K562 (cell line): Measurements from ENCODE around the gene VAPB. TPM values are rescaled to one million over a fixed set of nuclear protein-coding genes. Genes with fewer than 3 reads are reported as not detected.

ENCODE experiments used
- ATAC-seq: fragments of 200-7000 bp; cut with Tn5 transposase; 3 replicates; pipeline ENCODE4 v1.9.1; 2020; ENCODE audit warnings: moderate library complexity
- BruUV-seq: library from RNA; stranded (reverse); fragments of 400-500 nt; replicated peaks from 2 replicates; lab custom pipeline; 2021; lab: Mats Ljungman, UMichigan
- CTCF ChIA-PET: fragments of 300-600 bp; formaldehyde crosslinking; extraction: SDS; loops from one replicate; lab custom pipeline; 2021; ENCODE audit warnings: low intra/inter-chr PET ratio; lab: Yijun Ruan, JAX
- POLR2A ChIA-PET: fragments of 300-600, 350-650 bp; sonication (Branson Sonifier 250); formaldehyde crosslinking; extraction: SDS; loops from one replicate; lab custom pipeline; 2021; ENCODE audit warnings: antibody characterized with exemption, inconsistent platforms; lab: Yijun Ruan, JAX
- DNase-seq, 4 experiments: peaks; one replicate each; pipeline versions ENCODE4 v3.0.0 to v3.0.0-alpha.2; 2011 to 2018; ENCODE audit warnings: low spot score in 3 of 4, mixed read lengths in 3 of 4; ENCODE audit errors: extremely low read depth in 1 of 4
- FAIRE-seq: peaks from 2 replicates; lab custom pipeline; 2011; peaks lifted over from hg19 to GRCh38; lab: Jason Lieb, UNC
- H2AFZ ChIP-seq: 2 replicates; pipeline ENCODE4 v1.6.0; 2011; ENCODE audit warnings: low read depth, low read length, control low read depth, inconsistent platforms
- H3K27ac ChIP-seq: fragments of 200-600 bp; 3 replicates; pipeline ENCODE4 v1.8.0; 2011; ENCODE audit warnings: low read depth, mild to moderate bottlenecking, control low read depth, inconsistent platforms, low read length, moderate library complexity, mixed read lengths; ENCODE audit errors: extremely low read depth
- H3K27me3 ChIP-seq, 2 experiments: fragments of 300-600 bp in 1 of 2; 2 replicates in 1 of 2; 3 replicates in 1 of 2; pipeline versions ENCODE4 v1.6.0 to v1.8.0; 2011; ENCODE audit warnings: inconsistent platforms in 2 of 2, low read length in 2 of 2, mild to moderate bottlenecking in 1 of 2, mixed read lengths in 1 of 2, moderate library complexity in 1 of 2; ENCODE audit not compliant: control insufficient read depth in 2 of 2, insufficient read depth in 2 of 2
- H3K36me3 ChIP-seq: fragments of 300-600 bp; 3 replicates; pipeline ENCODE4 v1.8.0; 2011; ENCODE audit warnings: mild to moderate bottlenecking, low read length, inconsistent platforms; ENCODE audit not compliant: control insufficient read depth, insufficient read depth
- H3K4me1 ChIP-seq, 2 experiments: fragments of 200-600 bp in 1 of 2; replicated peaks in 1 of 2; 2 replicates in 1 of 2; 3 replicates in 1 of 2; pipeline versions ENCODE4 v1.5.1 to v1.8.0; 2011; ENCODE audit warnings: inconsistent platforms in 2 of 2, low read length in 2 of 2, mild to moderate bottlenecking in 1 of 2, mixed read lengths in 1 of 2, moderate library complexity in 1 of 2; ENCODE audit not compliant: control insufficient read depth in 2 of 2, insufficient read depth in 2 of 2
- H3K4me2 ChIP-seq: 2 replicates; pipeline ENCODE4 v1.6.1; 2011; ENCODE audit warnings: low read length, control low read depth, inconsistent platforms, mixed read lengths; ENCODE audit not compliant: insufficient read depth
- H3K4me3 ChIP-seq: fragments of 200-600 bp; sonication (generic), shearing (Covaris generic); 2 replicates; pipeline ENCODE4 v1.5.1; 2016; ENCODE audit warnings: control low read depth, inconsistent platforms
- H3K79me2 ChIP-seq: fragments of 200-600 bp; 3 replicates; pipeline ENCODE4 v1.8.0; 2011; ENCODE audit warnings: low read length, inconsistent platforms; ENCODE audit not compliant: control insufficient read depth, insufficient read depth
- H3K9ac ChIP-seq, 2 experiments: 2 replicates each; pipeline versions ENCODE4 v1.6.0 to v1.6.1; 2011; ENCODE audit warnings: low read depth in 2 of 2, low read length in 2 of 2, control low read depth in 1 of 2, inconsistent platforms in 1 of 2, mild to moderate bottlenecking in 1 of 2, mixed read lengths in 1 of 2; ENCODE audit not compliant: insufficient read depth in 1 of 2
- H3K9me1 ChIP-seq: one replicate; pipeline ENCODE4 v1.6.0; 2011; ENCODE audit warnings: inconsistent platforms, mild to moderate bottlenecking, low read length, moderate library complexity; ENCODE audit not compliant: control insufficient read depth, insufficient read depth
- H3K9me3 ChIP-seq: replicated peaks from 2 replicates; pipeline ENCODE4 v1.5.1; 2011; ENCODE audit warnings: low read depth, low read length, inconsistent platforms; ENCODE audit not compliant: control insufficient read depth, insufficient read depth
- H4K20me1 ChIP-seq: replicated peaks from 2 replicates; pipeline ENCODE4 v1.6.1; 2011; ENCODE audit warnings: low read length, inconsistent platforms, mixed read lengths; ENCODE audit not compliant: control insufficient read depth, insufficient read depth
- ATF3 ChIP-seq, 2 experiments: fragments of 450-650 bp in 1 of 2; sonication (generic) in 1 of 2; formaldehyde crosslinking in 1 of 2; IDR thresholded peaks in 1 of 2; conservative IDR thresholded peaks in 1 of 2; 2 replicates each; pipeline versions ENCODE4 v1.6.1 to v1.8.1; 2016 to 2023; ENCODE audit warnings: mild to moderate bottlenecking in 2 of 2, moderate library complexity in 2 of 2, inconsistent platforms in 1 of 2, missing genetic modification reagents in 1 of 2
- BMI1 ChIP-seq: fragments of 150-350 bp; IDR thresholded peaks from 2 replicates; pipeline ENCODE4 v1.6.1; 2014; ENCODE audit warnings: low read length
- BRD9 ChIP-seq: fragments of 450-650 bp; IDR thresholded peaks from 2 replicates; pipeline ENCODE4 v1.6.1; 2018; ENCODE audit warnings: low read depth; ENCODE audit not compliant: partially characterized antibody
- CBX2 ChIP-seq: fragments of 200-600 bp; sonication (generic); IDR thresholded peaks from one replicate; pipeline ENCODE4 v1.6.1; 2012; ENCODE audit warnings: mild to moderate bottlenecking, low read length, inconsistent platforms; ENCODE audit not compliant: insufficient read depth, poor library complexity, severe bottlenecking
- E2F1 ChIP-seq: sonication (generic); formaldehyde crosslinking; IDR thresholded peaks from 2 replicates; pipeline ENCODE4 v1.8.1; 2023; ENCODE audit warnings: mild to moderate bottlenecking, missing genetic modification reagents, moderate library complexity
- ESRRA ChIP-seq: fragments of 450-650 bp; IDR thresholded peaks from 2 replicates; pipeline ENCODE4 v1.6.1; 2014; ENCODE audit warnings: low read depth, mild to moderate bottlenecking, moderate library complexity, borderline replicate concordance
- FOXP1 ChIP-seq: sonication (generic); formaldehyde crosslinking; IDR thresholded peaks from 2 replicates; pipeline ENCODE4 v1.8.0; 2022; ENCODE audit warnings: mild to moderate bottlenecking, missing genetic modification reagents
- GTF3C2 ChIP-seq: IDR thresholded peaks from 3 replicates; pipeline ENCODE4 v1.6.1; 2011; ENCODE audit warnings: borderline replicate concordance, mild to moderate bottlenecking, moderate library complexity; ENCODE audit not compliant: insufficient read length; ENCODE audit errors: extremely low read depth
- NFATC3 ChIP-seq: fragments of 450-650 bp; IDR thresholded peaks from 2 replicates; pipeline ENCODE4 v1.6.1; 2017; ENCODE audit warnings: mild to moderate bottlenecking
- PRPF4 ChIP-seq: fragments of 200-400 bp; formaldehyde crosslinking; IDR thresholded peaks from one replicate; pipeline ENCODE4 v1.6.1; 2017; ENCODE audit warnings: low read length, low read depth, mild to moderate bottlenecking; ENCODE audit not compliant: insufficient read depth, poor library complexity, severe bottlenecking
- SMAD4 ChIP-seq: fragments of 250-450 bp; sonication (Bioruptor Pico); conservative IDR thresholded peaks from 2 replicates; pipeline ENCODE4 v1.8.0; 2021; ENCODE audit warnings: inconsistent platforms, mild to moderate bottlenecking, moderate library complexity
- TCF7L2 ChIP-seq: fragments of 150-350 bp; IDR thresholded peaks from 2 replicates; pipeline ENCODE4 v1.6.1; 2016; ENCODE audit warnings: low read depth, mild to moderate bottlenecking, low read length, moderate library complexity
- THRB ChIP-seq: fragments of 450-650 bp; formaldehyde crosslinking; conservative IDR thresholded peaks from 2 replicates; pipeline ENCODE4 v1.4.0; 2022; ENCODE audit warnings: mild to moderate bottlenecking, missing genetic modification characterization
- ZNF263 ChIP-seq: sonication (generic); formaldehyde crosslinking; IDR thresholded peaks from 2 replicates; pipeline ENCODE4 v1.8.0; 2022; ENCODE audit warnings: mild to moderate bottlenecking, missing genetic modification reagents, borderline replicate concordance
- ZNF282 ChIP-seq: sonication (generic); formaldehyde crosslinking; IDR thresholded peaks from 2 replicates; pipeline ENCODE4 v1.8.1; 2023; ENCODE audit warnings: missing genetic modification reagents
- ZNF354B ChIP-seq: fragments of 250-450 bp; sonication (Bioruptor Pico); IDR thresholded peaks from 2 replicates; pipeline ENCODE4 v1.4.0; 2020
- ZNF384 ChIP-seq: IDR thresholded peaks from 2 replicates; pipeline ENCODE4 v1.6.1; 2012; ENCODE audit warnings: low read depth, low read length, improper control_type of control experiment
- WGBS: fragments of 100-300 bp; shearing (Covaris generic); methylation state at CpG from one replicate; pipeline ENCODE4 v1.1.6; 2016; ENCODE audit warnings: low coverage, mixed read lengths; ENCODE audit not compliant: insufficient coverage; ENCODE audit errors: missing lambda C conversion rate; 5-methylcytosine and 5-hydroxymethylcytosine counted together
- in situ Hi-C: fragments of 300-500 bp; cut with MboI; formaldehyde crosslinking; loops from 4 replicates; pipeline ENCODE4 v1.15.0; 2018; ENCODE audit warnings: inconsistent platforms, mixed read lengths
- intact Hi-C: fragments of 100-400 bp; cut with micrococcal nuclease; formaldehyde crosslinking; loops from 2 replicates; pipeline ENCODE4 v1.14.2; 2022
- polyA plus RNA-seq, 8 experiments: library from polyadenylated mRNA; depleted of rRNA in 4 of 8; stranded (reverse) in 5 of 8; unstranded in 3 of 8; fragments of >200 nt; fragmentation: Nextera tagmentation in 2 of 8; fragmentation: Illumina TruSeq in 1 of 8; extraction: Ambion mirVana in 2 of 8; extraction: Trizol in 1 of 8; gene quantifications; 2 replicates each; pipeline versions ENCODE4 v1.2.1 to v1.2.3, GENCODE V29; 2011 to 2014; ENCODE audit warnings: inconsistent platforms in 1 of 8, missing spikeins in 1 of 8
- total RNA-seq, 7 experiments: library from RNA; depleted of rRNA in 6 of 7; stranded (reverse); fragments of >200 nt in 6 of 7; fragmentation: Illumina TruSeq in 2 of 7; extraction: Trizol in 2 of 7; gene quantifications; 2 replicates each; pipeline versions ENCODE4 v1.2.1 to v1.2.3, GENCODE V29; 2011 to 2021; ENCODE audit warnings: low replicate concordance in 1 of 7

Gene VAPB
- total and polyA plus RNA-seq, 9 of the 15 experiments (the other 6 are each of a cell fraction or from before 2014, with no cell fraction given) = 3.4 to 51.0 (median 27.9) TPM

- ATAC-seq (no peak), DNase-seq (no peak), FAIRE-seq (no peak)
- in situ Hi-C loops (no loop called here), intact Hi-C loops (no loop called here)
- peaks cover 12% of the 10 kb centered on the region in 2 experiments; a peak in 4 of 5 replicates for H3K27me3 ChIP-seq
- no peaks in the 10 kb centered on the region for H3K9me3 ChIP-seq
- no peak overlapping the region for H3K4me3 ChIP-seq
- CTCF ChIA-PET = no interaction called here
- H2AFZ ChIP-seq = no peak overlapping the region
- no peaks in the 10 kb centered on the region for H3K36me3 ChIP-seq
- WGBS = 69% methylated on average over 25 of the region's 25 CpGs
- no TSS peak for BruUV-seq
- no peak overlapping the region for H3K4me2 ChIP-seq
- POLR2A ChIA-PET = interaction anchor here (0.5 kb wide), 1 partner anchor 563 kb away, joined by 3 read pairs; no protein-coding TSS in a partner anchor
- no peak overlapping the region for H3K9ac ChIP-seq
- H3K27ac ChIP-seq = no peak overlapping the region
- H3K4me1 ChIP-seq = peaks cover 0 to 7% of the 10 kb centered on the region in 2 experiments; a peak in 1 of 5 replicates
- no peaks in the 10 kb centered on the region for H3K79me2 ChIP-seq
- peaks cover 4% of the 10 kb centered on the region for H3K9me1 ChIP-seq
- H4K20me1 ChIP-seq = 0 out of 2 replicates have a peak, but pooled peaks cover 3% of the 10 kb centered on the region
- TF ChIP-seq ATF3 (IDR thresholded peaks at IDR 0.05) (no peak), ATF3 (CRISPR knock-in tag; conservative IDR thresholded peaks at IDR 0.05) (no peak), SMAD4 (CRISPR knock-in tag) (no peak), FOXP1 (no peak), ESRRA (no peak), ZNF263 (CRISPR knock-in tag) (no peak), TCF7L2 (no peak), PRPF4 (no peak), ZNF354B (CRISPR knock-in tag) (no peak), ZNF384 (no peak), NFATC3 (no peak), ZNF282 (CRISPR knock-in tag) (no peak), BRD9 (no peak), CBX2 (no peak), THRB (CRISPR knock-in tag) (no peak), GTF3C2 (no peak), BMI1 (no peak), E2F1 (CRISPR knock-in tag) (no peak)
These were observed 72.1 kb downstream of the VAPB start for GRCh38 chr20:58461104-58461503.
